Sigmoid colon (tissue), 3 donors: ENCODE measurements around the gene OR13C2.

Experiments used
- CTCF ChIP-seq, 4 experiments: fragments of 450-650 bp in 3 of 4; fragments of 200-600 bp in 1 of 4; IDR thresholded peaks; one replicate each; pipeline ENCODE4 v1.5.1; 2016 to 2019; ENCODE audit warnings: antibody characterized with exemption in 4 of 4, mild to moderate bottlenecking in 3 of 4, moderate library complexity in 2 of 4
- POLR2A ChIP-seq, 2 donors: fragments of 450-650 bp; IDR thresholded peaks; one replicate each; pipeline ENCODE4 v1.6.1; 2016; ENCODE audit warnings: antibody characterized with exemption in 2 of 2, mild to moderate bottlenecking in 2 of 2, moderate library complexity in 2 of 2

GRCh38 chr9:104633976-104634520 is 28.6 kb upstream of the OR13C2 start:
- TF ChIP-seq CTCF (IDR thresholded peaks at IDR 0.05), result no peak
- TF ChIP-seq POLR2A (IDR thresholded peaks at IDR 0.05), result no peak
